Upper lobe of left lung (tissue), 6 donors: ENCODE measurements around the gene CARD6. TPM values are rescaled to one million over a fixed set of nuclear protein-coding genes. Genes with fewer than 3 reads are reported as not detected.

Experiments
- ATAC-seq, 2 donors: fragments of 200-7000 bp; cut with Tn5 transposase; one replicate each; pipeline ENCODE4 v1.9.1; 2022; ENCODE audit warnings: mild to moderate bottlenecking in 2 of 2, moderate library complexity in 2 of 2; ENCODE audit not compliant: low FRiP score in 2 of 2
- DNase-seq, 2 donors: peaks; one replicate each; pipeline ENCODE4 v3.0.0-alpha.2; 2019 to 2020
- H3K27ac ChIP-seq, 4 donors: fragments of 200-600 bp; sonication (generic); one replicate each; pipeline ENCODE4 v1.5.1; 2016 to 2019
- H3K27me3 ChIP-seq, 4 donors: fragments of 200-600 bp; sonication (generic); one replicate each; pipeline ENCODE4 v1.5.1; 2017 to 2019
- H3K36me3 ChIP-seq, 4 donors: fragments of 200-600 bp; sonication (generic); one replicate each; pipeline ENCODE4 v1.5.1; 2016 to 2019
- H3K4me1 ChIP-seq, 4 donors: fragments of 200-600 bp; sonication (generic); one replicate each; pipeline ENCODE4 v1.5.1; 2018 to 2019
- H3K4me3 ChIP-seq, 4 donors: fragments of 200-600 bp; sonication (generic); one replicate each; pipeline ENCODE4 v1.5.1; 2017 to 2019; ENCODE audit warnings: mild to moderate bottlenecking in 2 of 4, moderate library complexity in 1 of 4
- H3K9me3 ChIP-seq, 4 donors: fragments of 200-600 bp; sonication (generic); one replicate each; pipeline ENCODE4 v1.5.1; 2018 to 2019
- CTCF ChIP-seq, 6 experiments: fragments of 450-650 bp in 4 of 6; fragments of 200-600 bp in 2 of 6; sonication (generic) in 2 of 6; IDR thresholded peaks; one replicate each; pipeline ENCODE4 v1.5.1; 2016 to 2019; ENCODE audit warnings: antibody characterized with exemption in 6 of 6
- EP300 ChIP-seq, 4 donors: sonication (generic); formaldehyde crosslinking; IDR thresholded peaks; one replicate each; pipeline ENCODE4 v1.5.1; 2017; ENCODE audit warnings: antibody characterized with exemption in 4 of 4, control low read depth in 2 of 4
- POLR2A ChIP-seq, 4 donors: fragments of 450-650 bp; IDR thresholded peaks; one replicate each; pipeline ENCODE4 v1.5.1; 2016 to 2017; ENCODE audit warnings: antibody characterized with exemption in 4 of 4, mild to moderate bottlenecking in 2 of 4
- POLR2AphosphoS5 ChIP-seq, 2 donors: sonication (generic); formaldehyde crosslinking; IDR thresholded peaks; one replicate each; pipeline ENCODE4 v1.5.1; 2017; ENCODE audit warnings: antibody characterized with exemption in 2 of 2
- WGBS, 2 donors: methylation state at CpG; one replicate each; pipeline ENCODE4 v1.1.5; 2017 to 2018; 5-methylcytosine and 5-hydroxymethylcytosine counted together
- total RNA-seq, 6 donors: library from RNA; depleted of rRNA in 4 of 6; stranded (reverse); fragments of >200 nt in 4 of 6; gene quantifications; one replicate each; pipeline versions ENCODE4 v1.1.0 to v1.2.1, GENCODE V29; 2016 to 2021
- donor health status: DM: no; HTN: no; CAD: no; lungs with moderate emphysema.
- donor health status: DM: no; HTN: yes; CAD: no; lungs with severe emphysema.

The CARD6 gene
- total RNA-seq, 6 donors from 2014 or later, result 14.7 to 23.9 (median 18.9) TPM

GRCh38 chr5:40834391-40834848 lies 6.7 kb upstream of the CARD6 start:
- Histone ChIP-seq H3K36me3 (peaks cover 31 to 47% (median 44%) of the 10 kb centered on the region in 4 donors), H3K27ac (peak overlapping the region; percentile 95 to 99 (median 96)), H3K4me3 (peak overlapping the region; percentile 67 to 77 (median 70)), H3K4me1 (peaks cover 23 to 31% (median 24%) of the 10 kb centered on the region in 4 donors), H3K27me3 (no peaks in the 10 kb centered on the region), H3K9me3 (no peaks in the 10 kb centered on the region)
- DNase-seq, result peak in 1 of 2 donors; percentile 33
- WGBS, 2 donors, result 0 to 2% methylated on average over 18 to 21 of the region's 21 CpGs
- ATAC-seq, result peak in 1 of 2 donors; percentile 29
- TF ChIP-seq EP300 (IDR thresholded peaks at IDR 0.05) (peak in 1 of 4 donors; percentile 23), POLR2AphosphoS5 (IDR thresholded peaks at IDR 0.05) (no peak)

GRCh38 chr5:40834849-40835787 lies 6.0 kb upstream of the CARD6 start, which contains the start of gene RPL37:
RPL37 (minus strand) TSS chr5:40835222; CDS start chr5:40835185, 37 bp downstream.
- peaks cover 24 to 40% (median 38%) of the 10 kb centered on the region in 4 donors for H3K36me3 ChIP-seq
- H3K4me1 ChIP-seq, result peaks cover 23 to 31% (median 24%) of the 10 kb centered on the region in 4 donors
- WGBS, 2 donors, result 3 to 35% methylated on average over 14 to 61 of the region's 61 CpGs
- H3K4me3 ChIP-seq, result peak within 1 kb of the TSS; percentile 67 to 77 (median 70)
- H3K27me3 ChIP-seq, result no peaks in the 10 kb centered on the region
- H3K27ac ChIP-seq, result peak within 1 kb of the TSS; percentile 95 to 99 (median 96)
- ATAC-seq (peak; percentile 99 to 100), DNase-seq (peak; percentile 96 to 97)
- TF ChIP-seq CTCF (IDR thresholded peaks at IDR 0.05) (peak in 3 of 6 experiments; percentile 12 to 32 (median 12)), POLR2A (IDR thresholded peaks at IDR 0.05) (peak in 3 of 4 donors; percentile 76 to 91 (median 82)), EP300 (IDR thresholded peaks at IDR 0.05) (peak in 2 of 4 donors; percentile 8 to 88), POLR2AphosphoS5 (IDR thresholded peaks at IDR 0.05) (peak; percentile 97 to 99)
- no peaks in the 10 kb centered on the region for H3K9me3 ChIP-seq

DNA sequence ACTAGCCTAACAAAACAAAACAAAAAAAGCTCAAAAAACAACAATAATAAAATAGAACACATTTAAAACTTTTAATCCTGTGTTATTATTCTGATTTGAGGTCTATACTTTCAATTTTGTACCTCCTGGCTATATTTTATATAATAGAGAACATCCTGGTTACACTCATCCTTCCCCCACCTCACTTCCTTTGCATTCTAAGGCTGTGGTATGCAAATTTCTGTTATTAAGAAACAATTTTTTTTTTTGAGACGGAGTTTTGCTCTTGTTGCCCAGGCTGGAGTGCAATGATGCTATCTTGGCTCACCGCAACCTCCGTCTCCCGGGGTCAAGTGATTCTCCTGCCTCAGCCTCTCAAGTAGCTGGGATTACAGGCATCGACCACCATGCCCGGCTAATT lies 3.1 kb upstream of the CARD6 start:
- ATAC-seq, result no peak

DNA sequence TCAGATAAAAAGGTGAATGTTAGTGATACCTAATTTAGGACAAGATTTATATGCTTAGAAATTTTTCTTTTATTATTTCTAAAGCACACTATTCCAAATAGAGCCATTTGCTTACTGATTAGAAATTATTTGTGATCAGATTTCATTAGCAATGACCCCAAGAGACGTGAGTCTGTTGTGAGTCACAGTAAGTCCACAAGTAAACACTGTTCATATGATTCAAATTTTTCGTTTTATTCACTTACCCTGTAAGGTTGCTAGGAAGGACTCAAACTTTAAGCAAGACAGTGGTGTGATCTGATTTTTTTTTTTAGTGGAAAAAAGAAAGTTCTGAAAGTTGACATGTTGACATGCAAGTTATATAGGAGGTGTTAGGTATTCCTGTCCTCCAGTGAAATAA lies 1.2 kb downstream of the CARD6 start:
- H3K9me3 ChIP-seq, result no peaks in the 10 kb centered on the region
- peak overlapping the region; percentile 34 to 59 (median 42) for H3K4me3 ChIP-seq
- no peak for TF ChIP-seq POLR2AphosphoS5 (IDR thresholded peaks at IDR 0.05)
- TF ChIP-seq POLR2A (IDR thresholded peaks at IDR 0.05), result no peak
- no peak for TF ChIP-seq CTCF (IDR thresholded peaks at IDR 0.05)
- no peak for TF ChIP-seq EP300 (IDR thresholded peaks at IDR 0.05)
- DNase-seq, result no peak
- no peaks in the 10 kb centered on the region for H3K27me3 ChIP-seq
- H3K4me1 ChIP-seq, result peaks cover 10 to 26% (median 19%) of the 10 kb centered on the region in 4 donors
- peak in 1 of 2 donors; percentile 64 for ATAC-seq
- H3K36me3 ChIP-seq, result peaks cover 0 to 15% (median 3%) of the 10 kb centered on the region in 4 donors
- WGBS, 2 donors, result 26 to 35% methylated on average over 2 of the region's 2 CpGs
- peak overlapping the region; percentile 75 to 90 (median 86) for H3K27ac ChIP-seq

More for the DNA sequence above, 3.1 kb upstream of the CARD6 start:
- TF ChIP-seq CTCF (IDR thresholded peaks at IDR 0.05), result no peak
- peaks cover 24 to 35% (median 28%) of the 10 kb centered on the region in 4 donors for H3K4me1 ChIP-seq
- H3K4me3 ChIP-seq, result no peak overlapping the region
- peaks cover 0 to 10% (median 9%) of the 10 kb centered on the region in 4 donors for H3K36me3 ChIP-seq
- no peaks in the 10 kb centered on the region for H3K27me3 ChIP-seq
- 83 to 91% methylated on average over 6 of the region's 6 CpGs for WGBS, 2 donors
- H3K9me3 ChIP-seq, result no peaks in the 10 kb centered on the region
- DNase-seq, result no peak
- H3K27ac ChIP-seq, result no peak overlapping the region

DNA sequence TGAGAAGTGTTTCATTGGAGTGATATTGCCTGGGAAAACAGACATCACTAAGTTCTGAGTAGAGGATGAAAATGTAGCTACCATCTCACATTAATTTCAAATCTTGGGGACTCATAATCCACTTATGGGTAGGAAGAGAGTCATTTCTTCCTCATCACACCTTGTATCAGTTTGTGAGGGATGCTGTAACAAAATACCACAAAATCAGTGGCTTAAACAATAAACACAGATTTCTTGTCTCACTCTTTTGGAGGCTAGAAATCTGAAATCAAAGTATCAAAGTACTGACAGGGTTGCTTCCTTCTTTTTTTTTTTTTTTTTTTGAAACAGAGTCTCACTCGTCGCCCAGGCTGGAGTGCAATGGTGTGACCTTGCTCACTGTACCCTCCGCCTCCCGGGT lies 3.4 kb downstream of the CARD6 start:
- WGBS, 2 donors, result 89 to 97% methylated on average over 4 of the region's 4 CpGs
- Histone ChIP-seq H3K27ac (no peak overlapping the region), H3K4me3 (no peak overlapping the region), H3K9me3 (no peaks in the 10 kb centered on the region), H3K27me3 (no peaks in the 10 kb centered on the region), H3K4me1 (peaks cover 10 to 26% (median 19%) of the 10 kb centered on the region in 4 donors), H3K36me3 (peaks cover 0 to 24% (median 3%) of the 10 kb centered on the region in 4 donors)
- TF ChIP-seq POLR2A (IDR thresholded peaks at IDR 0.05) (no peak), EP300 (IDR thresholded peaks at IDR 0.05) (no peak), POLR2AphosphoS5 (IDR thresholded peaks at IDR 0.05) (no peak), CTCF (IDR thresholded peaks at IDR 0.05) (no peak)
- DNase-seq (no peak), ATAC-seq (no peak)
